B cell (primary cell): Measurements from ENCODE around the gene NSUN7.

ENCODE experiments used
- EZH2 ChIP-seq: IDR thresholded peaks from 2 replicates; pipeline ENCODE4 v1.6.1; 2012; ENCODE audit warnings: borderline replicate concordance, low read depth, mild to moderate bottlenecking, moderate library complexity, low read length; ENCODE audit not compliant: insufficient read depth, poor library complexity, severe bottlenecking
- TF ChIP-seq, protein P1 (sequence below): fragments of 200-600 bp; IDR thresholded peaks from one replicate; pipeline ENCODE4 v1.8.0; 2022; ENCODE audit warnings: antibody characterized with exemption, mild to moderate bottlenecking

- no peak for TF ChIP-seq EZH2
- TF ChIP-seq, protein P1, sequence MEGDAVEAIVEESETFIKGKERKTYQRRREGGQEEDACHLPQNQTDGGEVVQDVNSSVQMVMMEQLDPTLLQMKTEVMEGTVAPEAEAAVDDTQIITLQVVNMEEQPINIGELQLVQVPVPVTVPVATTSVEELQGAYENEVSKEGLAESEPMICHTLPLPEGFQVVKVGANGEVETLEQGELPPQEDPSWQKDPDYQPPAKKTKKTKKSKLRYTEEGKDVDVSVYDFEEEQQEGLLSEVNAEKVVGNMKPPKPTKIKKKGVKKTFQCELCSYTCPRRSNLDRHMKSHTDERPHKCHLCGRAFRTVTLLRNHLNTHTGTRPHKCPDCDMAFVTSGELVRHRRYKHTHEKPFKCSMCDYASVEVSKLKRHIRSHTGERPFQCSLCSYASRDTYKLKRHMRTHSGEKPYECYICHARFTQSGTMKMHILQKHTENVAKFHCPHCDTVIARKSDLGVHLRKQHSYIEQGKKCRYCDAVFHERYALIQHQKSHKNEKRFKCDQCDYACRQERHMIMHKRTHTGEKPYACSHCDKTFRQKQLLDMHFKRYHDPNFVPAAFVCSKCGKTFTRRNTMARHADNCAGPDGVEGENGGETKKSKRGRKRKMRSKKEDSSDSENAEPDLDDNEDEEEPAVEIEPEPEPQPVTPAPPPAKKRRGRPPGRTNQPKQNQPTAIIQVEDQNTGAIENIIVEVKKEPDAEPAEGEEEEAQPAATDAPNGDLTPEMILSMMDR = no peak
Observed at GRCh38 chr4:40840255-40840984, 90.7 kb downstream of the NSUN7 start.
